Measurements from ENCODE around the gene CCDC85B. TPM values are rescaled to one million over a fixed set of nuclear protein-coding genes. Genes with fewer than 3 reads are reported as not detected.

Gene CCDC85B
- total RNA-seq, 1 donor from 2014 or later = 28.6 TPM

DNA sequence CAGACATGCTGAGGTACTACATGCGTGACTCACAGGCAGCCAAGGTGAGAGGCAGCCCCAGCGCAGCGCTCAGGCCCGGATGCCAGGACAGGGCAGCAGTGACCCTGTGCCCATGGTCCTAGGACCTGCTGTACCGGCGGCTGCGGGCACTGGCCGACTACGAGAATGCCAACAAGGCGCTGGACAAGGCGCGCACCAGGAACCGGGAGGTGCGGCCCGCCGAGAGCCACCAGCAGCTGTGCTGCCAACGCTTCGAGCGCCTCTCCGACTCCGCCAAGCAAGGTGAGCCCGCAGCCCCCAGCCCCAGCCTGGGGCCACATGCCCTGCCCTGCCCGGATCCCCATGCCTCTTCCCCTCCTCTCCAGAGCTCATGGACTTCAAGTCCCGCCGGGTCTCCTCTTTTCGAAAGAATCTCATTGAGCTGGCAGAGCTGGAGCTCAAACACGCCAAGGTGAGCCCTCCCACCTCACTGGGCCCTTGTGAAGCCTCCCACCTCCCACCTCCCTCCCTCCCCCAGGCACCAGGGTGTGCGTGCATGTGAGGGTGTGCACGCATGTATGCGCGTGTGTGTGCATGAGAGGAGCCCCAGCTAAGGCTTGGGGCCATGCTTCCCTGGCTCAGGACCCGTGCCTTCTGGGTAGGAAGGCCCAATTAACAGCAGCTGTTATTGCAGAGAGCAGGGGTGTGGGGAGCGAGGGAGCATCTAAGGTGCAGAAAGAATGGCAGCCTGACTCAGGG lies 37.8 kb upstream of the CCDC85B start:
- intact Hi-C loops (cut with DNase I) = no loop called here
- no peak overlapping the region for H3K27ac ChIP-seq
- peaks cover 3% of the 10 kb centered on the region for H3K9me3 ChIP-seq
- DNase-seq (no peak), ATAC-seq (no peak)
- peaks cover 18% of the 10 kb centered on the region for H3K4me1 ChIP-seq
- H3K36me3 ChIP-seq = peaks cover 48% of the 10 kb centered on the region
- no peaks in the 10 kb centered on the region for H3K27me3 ChIP-seq (ENCODE audit: low read depth)
- H3K4me3 ChIP-seq = no peak overlapping the region
- TF ChIP-seq, protein P1, sequence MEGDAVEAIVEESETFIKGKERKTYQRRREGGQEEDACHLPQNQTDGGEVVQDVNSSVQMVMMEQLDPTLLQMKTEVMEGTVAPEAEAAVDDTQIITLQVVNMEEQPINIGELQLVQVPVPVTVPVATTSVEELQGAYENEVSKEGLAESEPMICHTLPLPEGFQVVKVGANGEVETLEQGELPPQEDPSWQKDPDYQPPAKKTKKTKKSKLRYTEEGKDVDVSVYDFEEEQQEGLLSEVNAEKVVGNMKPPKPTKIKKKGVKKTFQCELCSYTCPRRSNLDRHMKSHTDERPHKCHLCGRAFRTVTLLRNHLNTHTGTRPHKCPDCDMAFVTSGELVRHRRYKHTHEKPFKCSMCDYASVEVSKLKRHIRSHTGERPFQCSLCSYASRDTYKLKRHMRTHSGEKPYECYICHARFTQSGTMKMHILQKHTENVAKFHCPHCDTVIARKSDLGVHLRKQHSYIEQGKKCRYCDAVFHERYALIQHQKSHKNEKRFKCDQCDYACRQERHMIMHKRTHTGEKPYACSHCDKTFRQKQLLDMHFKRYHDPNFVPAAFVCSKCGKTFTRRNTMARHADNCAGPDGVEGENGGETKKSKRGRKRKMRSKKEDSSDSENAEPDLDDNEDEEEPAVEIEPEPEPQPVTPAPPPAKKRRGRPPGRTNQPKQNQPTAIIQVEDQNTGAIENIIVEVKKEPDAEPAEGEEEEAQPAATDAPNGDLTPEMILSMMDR (IDR thresholded peaks at IDR 0.05) = no peak

DNA sequence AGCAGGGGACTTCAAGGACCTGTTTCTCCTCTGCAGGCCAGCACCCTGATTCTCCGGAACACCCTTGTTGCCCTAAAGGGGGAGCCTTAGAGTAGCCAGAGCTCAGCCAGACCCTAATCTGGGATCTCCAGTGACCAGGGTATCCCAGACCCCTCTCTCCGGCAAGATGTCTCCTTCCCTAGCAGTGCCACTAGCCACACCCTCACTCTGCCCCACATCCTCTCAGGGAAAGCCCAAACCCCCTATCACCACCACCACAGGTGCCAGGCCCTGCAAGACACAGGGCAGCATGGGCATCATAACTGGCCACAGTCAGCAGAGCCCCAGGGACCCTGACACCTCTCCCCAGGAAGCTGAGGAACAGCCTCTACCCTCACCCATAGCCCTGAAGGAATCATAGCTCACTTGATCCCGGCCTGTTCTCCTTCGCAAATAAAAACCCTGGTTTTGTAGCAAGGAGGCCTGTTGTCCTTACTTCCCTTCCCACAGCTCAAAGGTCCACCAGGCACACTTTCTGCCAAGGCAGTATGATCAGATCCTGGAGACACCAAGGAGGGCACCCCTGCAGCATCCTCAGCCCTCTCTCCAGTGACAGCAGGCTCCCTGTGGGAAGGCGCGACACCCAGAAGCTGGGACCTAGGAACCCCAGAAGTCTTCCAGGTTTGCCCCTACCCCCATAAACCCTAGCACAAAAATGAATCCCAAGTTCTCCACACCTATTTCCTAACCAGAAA lies 37.1 kb upstream of the CCDC85B start:
- H3K9me3 ChIP-seq = peaks cover 3% of the 10 kb centered on the region
- TF ChIP-seq, protein P1 (IDR thresholded peaks at IDR 0.05) = no peak
- ATAC-seq (no peak), DNase-seq (no peak)
- H3K27me3 ChIP-seq (ENCODE audit: low read depth) = no peaks in the 10 kb centered on the region
- intact Hi-C loops (cut with DNase I) = no loop called here
- H3K4me3 ChIP-seq = no peak overlapping the region
- peaks cover 18% of the 10 kb centered on the region for H3K4me1 ChIP-seq
- no peak overlapping the region for H3K27ac ChIP-seq
- H3K36me3 ChIP-seq = peaks cover 48% of the 10 kb centered on the region

- Histone ChIP-seq H3K4me1 (peaks cover 25% of the 10 kb centered on the region), H3K4me3 (no peak overlapping the region), H3K27ac (no peak overlapping the region), H3K27me3 (ENCODE audit: low read depth) (no peaks in the 10 kb centered on the region), H3K9me3 (peaks cover 3% of the 10 kb centered on the region), H3K36me3 (peaks cover 48% of the 10 kb centered on the region)
- ATAC-seq (no peak), DNase-seq (no peak)
- TF ChIP-seq, protein P1 (IDR thresholded peaks at IDR 0.05) = no peak
- intact Hi-C loops (cut with DNase I) = no loop called here
These were observed 36.3 kb upstream of the CCDC85B start for GRCh38 chr11:65854161-65854592.

GRCh38 chr11:65854852-65855837 lies 35.3 kb upstream of the CCDC85B start:
- DNase-seq (no peak), ATAC-seq (no peak)
- no peak overlapping the region for H3K4me3 ChIP-seq
- no peaks in the 10 kb centered on the region for H3K27me3 ChIP-seq (ENCODE audit: low read depth)
- H3K36me3 ChIP-seq = peaks cover 48% of the 10 kb centered on the region
- no peak overlapping the region for H3K27ac ChIP-seq
- intact Hi-C loops (cut with DNase I) = no loop called here
- peaks cover 3% of the 10 kb centered on the region for H3K9me3 ChIP-seq
- TF ChIP-seq, protein P1 (IDR thresholded peaks at IDR 0.05) = no peak
- peaks cover 34% of the 10 kb centered on the region for H3K4me1 ChIP-seq

GRCh38 chr11:65855927-65856363 lies 34.5 kb upstream of the CCDC85B start:
- H3K27me3 ChIP-seq (ENCODE audit: low read depth) = no peaks in the 10 kb centered on the region
- peaks cover 34% of the 10 kb centered on the region for H3K4me1 ChIP-seq
- H3K36me3 ChIP-seq = peaks cover 48% of the 10 kb centered on the region
- no peak for DNase-seq
- H3K9me3 ChIP-seq = peaks cover 3% of the 10 kb centered on the region
- H3K4me3 ChIP-seq = peak overlapping the region; percentile 92
- no peak for ATAC-seq
- intact Hi-C loops (cut with DNase I) = no loop called here
- TF ChIP-seq, protein P1 (IDR thresholded peaks at IDR 0.05) = no peak
- H3K27ac ChIP-seq = no peak overlapping the region

Measured in lower lobe of right lung (tissue), 2 donors.